ENCODE data around the gene ACHE. TPM values are rescaled to one million over a fixed set of nuclear protein-coding genes. Genes with fewer than 3 reads are reported as not detected.
"Not testable (repeated sequence)": the region's sequence is repeated elsewhere in the genome, so short reads cannot be mapped to it uniquely, and the experiment has no call there.

Gene ACHE
- total and polyA plus RNA-seq, 7 donors: 10.7 to 99.2 (median 23.8) TPM

DNA sequence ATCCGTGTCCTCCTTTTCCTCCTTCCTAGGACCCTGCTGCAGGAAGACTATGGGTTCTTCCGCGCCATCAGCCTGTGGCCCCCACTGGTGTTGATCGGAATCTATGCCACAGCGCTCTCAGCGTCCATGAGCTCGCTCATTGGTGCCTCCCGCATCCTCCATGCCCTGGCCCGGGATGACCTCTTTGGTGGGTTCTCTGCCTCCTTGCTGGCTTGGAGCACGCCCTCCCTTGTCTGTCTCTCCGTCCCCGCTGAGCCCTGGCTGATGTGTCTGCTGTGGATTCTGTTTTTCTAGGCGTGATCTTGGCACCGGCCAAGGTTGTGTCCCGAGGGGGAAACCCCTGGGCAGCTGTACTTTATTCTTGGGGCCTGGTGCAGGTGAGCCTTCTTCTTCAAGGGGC, 35.8 kb downstream of the ACHE start:
- H3K4me3 ChIP-seq: no peak overlapping the region
- intact Hi-C loops (cut with DNase I): no loop called here
- peaks cover 0 to 12% of the 10 kb centered on the region in 2 donors for H3K36me3 ChIP-seq (ENCODE audit: insufficient read depth in 1 of 2, low read depth in 1 of 2)
- H3K4me1 ChIP-seq: no peaks in the 10 kb centered on the region
- H3K27me3 ChIP-seq (ENCODE audit: insufficient read depth in 3 of 3, low read length in 2 of 3): no peaks in the 10 kb centered on the region
- TF ChIP-seq CTCF (IDR thresholded peaks at IDR 0.05): no peak
- DNase-seq (no peak), ATAC-seq (no peak)
- no peaks in the 10 kb centered on the region for H3K9me3 ChIP-seq
- WGBS, 3 donors: 78 to 86% (median 86%) methylated on average over 15 of the region's 15 CpGs
- no peak overlapping the region for H3K27ac ChIP-seq

GRCh38 chr7:100856871-100857282, 38.8 kb downstream of the ACHE start:
- intact Hi-C loops (cut with DNase I): no loop called here
- H3K27ac ChIP-seq: no peak overlapping the region
- H3K36me3 ChIP-seq (ENCODE audit: insufficient read depth in 1 of 2, low read depth in 1 of 2): peaks cover 0 to 12% of the 10 kb centered on the region in 2 donors
- H3K4me1 ChIP-seq: peaks cover 5% of the 10 kb centered on the region
- no peaks in the 10 kb centered on the region for H3K9me3 ChIP-seq
- H3K27me3 ChIP-seq (ENCODE audit: insufficient read depth in 3 of 3, low read length in 2 of 3): no peaks in the 10 kb centered on the region
- TF ChIP-seq CTCF (IDR thresholded peaks at IDR 0.05): no peak
- DNase-seq (peak in 1 of 2 donors; percentile 38), ATAC-seq (no peak)
- no peak overlapping the region for H3K4me3 ChIP-seq
- 88 to 90% (median 89%) methylated on average over 16 of the region's 16 CpGs for whole genome bisulfite sequencing, 3 donors

DNA sequence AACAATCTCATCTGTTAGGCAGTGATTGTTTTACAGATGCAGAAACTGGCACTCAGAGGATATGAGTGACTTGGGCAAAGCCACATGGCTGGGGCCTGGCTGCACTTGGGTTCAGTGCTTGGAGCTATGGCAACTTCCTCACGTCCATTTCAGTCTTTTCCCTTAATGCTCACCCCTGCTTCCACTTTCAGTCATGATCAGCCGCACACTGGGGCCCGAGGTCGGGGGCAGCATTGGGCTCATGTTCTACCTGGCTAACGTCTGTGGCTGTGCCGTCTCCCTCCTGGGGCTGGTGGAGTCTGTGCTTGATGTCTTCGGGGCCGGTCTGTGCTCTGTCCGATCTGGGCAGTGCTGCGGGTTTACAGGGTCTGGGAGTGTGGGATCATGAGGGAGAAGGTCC, 40.2 kb downstream of the ACHE start:
- ATAC-seq (no peak), DNase-seq (peak in 1 of 2 donors; percentile 35)
- Histone ChIP-seq H3K4me1 (peaks cover 8% of the 10 kb centered on the region), H3K9me3 (no peaks in the 10 kb centered on the region), H3K4me3 (no peak overlapping the region), H3K27ac (no peak overlapping the region), H3K27me3 (ENCODE audit: insufficient read depth in 3 of 3, low read length in 2 of 3) (no peaks in the 10 kb centered on the region), H3K36me3 (ENCODE audit: insufficient read depth in 1 of 2, low read depth in 1 of 2) (peaks cover 0 to 7% of the 10 kb centered on the region in 2 donors)
- intact Hi-C loops (cut with DNase I): no loop called here
- TF ChIP-seq CTCF (IDR thresholded peaks at IDR 0.05): no peak
- 84 to 89% (median 88%) methylated on average over 10 of the region's 10 CpGs for WGBS, 3 donors

DNA sequence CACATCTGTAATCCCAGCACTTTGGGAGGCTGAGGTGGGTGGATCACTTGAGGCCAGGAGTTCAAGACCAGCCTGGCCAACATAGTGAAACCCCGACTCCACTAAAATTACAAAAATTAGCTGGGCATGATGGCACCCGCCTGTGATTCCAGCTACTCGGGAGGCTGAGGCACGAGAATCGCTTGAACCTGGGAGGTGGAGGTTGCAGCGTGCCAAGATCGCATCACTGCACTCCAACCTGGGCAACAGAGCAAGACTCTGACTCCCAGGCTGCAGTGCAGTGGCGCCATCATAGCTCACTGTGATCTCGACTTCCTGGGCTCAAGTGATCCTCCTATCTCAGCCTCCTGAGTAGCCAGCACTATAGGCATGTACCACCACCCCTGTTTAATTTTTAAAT, 40.8 kb downstream of the ACHE start:
- H3K27me3 ChIP-seq (ENCODE audit: insufficient read depth in 3 of 3, low read length in 2 of 3); H3K4me3 ChIP-seq; H3K9me3 ChIP-seq; H3K27ac ChIP-seq; H3K36me3 ChIP-seq (ENCODE audit: insufficient read depth in 1 of 2, low read depth in 1 of 2); ATAC-seq; H3K4me1 ChIP-seq: not testable (repeated sequence)
- intact Hi-C loops (cut with DNase I): loop anchor here (5.0 kb wide), 3 partner anchors 53 to 153 kb away; partner anchors contain the start of gene POP7 (in 1 of the 2)
- 93 to 97% (median 94%) methylated on average over 9 of the region's 9 CpGs for WGBS, 3 donors
- peak in 1 of 2 donors; percentile 5 for DNase-seq

GRCh38 chr7:100854146-100854895, 41.4 kb downstream of the ACHE start:
- Histone ChIP-seq H3K4me1 (peaks cover 8% of the 10 kb centered on the region), H3K27me3 (ENCODE audit: insufficient read depth in 3 of 3, low read length in 2 of 3) (no peaks in the 10 kb centered on the region)

More at GRCh38 chr7:100854146-100854895, 41.4 kb downstream of the ACHE start:
- WGBS, 3 donors: 83 to 86% (median 83%) methylated on average over 14 of the region's 14 CpGs
- no peak for ATAC-seq
- TF ChIP-seq CTCF (IDR thresholded peaks at IDR 0.05): no peak
- H3K9me3 ChIP-seq: no peaks in the 10 kb centered on the region
- intact Hi-C loops (cut with DNase I): loop anchor here (5.0 kb wide), 3 partner anchors 52 to 152 kb away; partner anchors contain the start of gene POP7 (in 1 of the 2)
- H3K36me3 ChIP-seq (ENCODE audit: insufficient read depth in 1 of 2, low read depth in 1 of 2): no peaks in the 10 kb centered on the region
- DNase-seq: peak in 1 of 2 donors; percentile 43
- H3K27ac ChIP-seq: no peak overlapping the region
- no peak overlapping the region for H3K4me3 ChIP-seq
